SHP77 (cell line): ENCODE data around the gene ARHGEF40.
A peak's percentile ranks its signal among the peaks of the same experiment; 100 is the strongest.

Experiments
- DNase-seq, 2 experiments: peaks; one replicate each; lab custom pipeline; 2025; lab: John Stamatoyannopoulos, UW

Gene ARHGEF40

GRCh38 chr14:21059842-21060613 is 10.1 kb upstream of the ARHGEF40 start:
- no peak for DNase-seq

- no peak for DNase-seq
Observed at GRCh38 chr14:21060614-21061346, 9.3 kb upstream of the ARHGEF40 start.

- no peak for DNase-seq
Observed at GRCh38 chr14:21061347-21061668, 8.8 kb upstream of the ARHGEF40 start.

GRCh38 chr14:21063479-21063878 is 6.6 kb upstream of the ARHGEF40 start:
- DNase-seq, result no peak

GRCh38 chr14:21066882-21067502 is 3.1 kb upstream of the ARHGEF40 start:
- peak in 1 of 2 experiments; percentile 62 for DNase-seq

GRCh38 chr14:21068521-21069387 is 1.4 kb upstream of the ARHGEF40 start:
- DNase-seq, result peak; percentile 82 to 87

- DNase-seq, result peak; percentile 41 to 57
Observed at GRCh38 chr14:21069388-21070082, 569 bp upstream of the ARHGEF40 start.

GRCh38 chr14:21070610-21071224 is 613 bp downstream of the ARHGEF40 start:
- DNase-seq, result no peak

- DNase-seq, result peak; percentile 93 to 94
Observed at GRCh38 chr14:21071225-21072030, 1.3 kb downstream of the ARHGEF40 start.

GRCh38 chr14:21072031-21072473 is 1.9 kb downstream of the ARHGEF40 start:
- no peak for DNase-seq

- DNase-seq, result no peak
Observed at GRCh38 chr14:21072781-21073339, 2.8 kb downstream of the ARHGEF40 start.

- no peak for DNase-seq
Observed at GRCh38 chr14:21073921-21074320, 3.8 kb downstream of the ARHGEF40 start.

GRCh38 chr14:21074398-21075272 is 4.5 kb downstream of the ARHGEF40 start:
- DNase-seq, result no peak

- no peak for DNase-seq
Observed at GRCh38 chr14:21075719-21076437, 5.8 kb downstream of the ARHGEF40 start.

- DNase-seq, result no peak
Observed at GRCh38 chr14:21077672-21078071, 7.6 kb downstream of the ARHGEF40 start.

GRCh38 chr14:21078287-21078686 is 8.2 kb downstream of the ARHGEF40 start:
- DNase-seq, result no peak

- DNase-seq, result no peak
Observed at GRCh38 chr14:21078726-21079125, 8.6 kb downstream of the ARHGEF40 start.

GRCh38 chr14:21081521-21082142 is 11.5 kb downstream of the ARHGEF40 start:
- DNase-seq, result no peak
